ENCODE results near the gene SUGP1.
A peak's percentile ranks its signal among the peaks of the same experiment; 100 is the strongest.

The SUGP1 gene

GRCh38 chr19:19294914-19295313, 25.4 kb downstream of the SUGP1 start:
- no peak for DNase-seq

GRCh38 chr19:19292607-19293006, 27.7 kb downstream of the SUGP1 start:
- no peak for DNase-seq

- DNase-seq: no peak
Observed at GRCh38 chr19:19285686-19286085, 34.6 kb downstream of the SUGP1 start.

GRCh38 chr19:19280561-19280960, 39.7 kb downstream of the SUGP1 start:
- no peak for DNase-seq

GRCh38 chr19:19279853-19280252, 40.5 kb downstream of the SUGP1 start:
- DNase-seq: no peak

GRCh38 chr19:19279062-19279612, 41.2 kb downstream of the SUGP1 start:
- DNase-seq: no peak

- peak; percentile 92 for DNase-seq
Observed at GRCh38 chr19:19278315-19278714, 42.0 kb downstream of the SUGP1 start.

- no peak for DNase-seq
Observed at GRCh38 chr19:19276851-19277250, 43.5 kb downstream of the SUGP1 start.

- no peak for DNase-seq
Observed at GRCh38 chr19:19276386-19276785, 43.9 kb downstream of the SUGP1 start.

GRCh38 chr19:19274716-19275565, 45.4 kb downstream of the SUGP1 start:
- no peak for DNase-seq

GRCh38 chr19:19274146-19274545, 46.2 kb downstream of the SUGP1 start:
- no peak for DNase-seq

GRCh38 chr19:19271828-19272599, 48.3 kb downstream of the SUGP1 start:
- no peak for DNase-seq

- no peak for DNase-seq
Observed at GRCh38 chr19:19270749-19271571, 49.3 kb downstream of the SUGP1 start.

GRCh38 chr19:19269952-19270694, 50.2 kb downstream of the SUGP1 start:
- no peak for DNase-seq

- DNase-seq: no peak
Observed at GRCh38 chr19:19268453-19269385, 51.6 kb downstream of the SUGP1 start.

GRCh38 chr19:19267305-19267704, 53.0 kb downstream of the SUGP1 start:
- no peak for DNase-seq

- no peak for DNase-seq
Observed at GRCh38 chr19:19263886-19264487, 56.3 kb downstream of the SUGP1 start.

- no peak for DNase-seq
Observed at GRCh38 chr19:19262190-19263057, 57.9 kb downstream of the SUGP1 start.

- DNase-seq: peak; percentile 52
Observed at GRCh38 chr19:19261350-19262189, 58.7 kb downstream of the SUGP1 start.

Data from NCI-H146 (cell line).